IMR-90 (cell line): Measurements from ENCODE around the gene TUBB4A. TPM values are rescaled to one million over a fixed set of nuclear protein-coding genes. Genes with fewer than 3 reads are reported as not detected.

Experiments used
- ATAC-seq: fragments of 200-7000 bp; cut with Tn5 transposase; 2 replicates; pipeline ENCODE4 v1.9.1; 2020; ENCODE audit warnings: low read depth, mild to moderate bottlenecking, moderate library complexity
- BruUV-seq: library from RNA; stranded (reverse); fragments of 400-500 nt; replicated peaks from 2 replicates; lab custom pipeline; 2021; lab: Mats Ljungman, UMichigan
- CTCF ChIA-PET: fragments of 300-600 bp; formaldehyde crosslinking; extraction: SDS; loops from one replicate; lab custom pipeline; 2021; ENCODE audit warnings: antibody characterized with exemption; lab: Yijun Ruan, JAX
- POLR2A ChIA-PET: fragments of 300-600 bp; sonication (Branson Sonifier 250); formaldehyde crosslinking; loops from one replicate; lab custom pipeline; 2022; ENCODE audit warnings: antibody characterized with exemption; ENCODE audit not compliant: unreplicated experiment; lab: Charles Lee
- DNase-seq: peaks from one replicate; pipeline ENCODE4 v3.0.0; 2013
- H2AFZ ChIP-seq: replicated peaks from 2 replicates; pipeline ENCODE3; 2013; ENCODE audit warnings: low read length, mild to moderate bottlenecking; ENCODE audit not compliant: poor library complexity
- H2AK5ac ChIP-seq: 2 replicates; pipeline ENCODE4 v1.6.1; 2013; ENCODE audit warnings: low read depth, low read length, inconsistent platforms
- H2AK9ac ChIP-seq: replicated peaks from 2 replicates; pipeline ENCODE3; 2013; ENCODE audit warnings: mild to moderate bottlenecking, low read depth, low read length, moderate library complexity; ENCODE audit not compliant: poor library complexity
- H2BK120ac ChIP-seq: 2 replicates; pipeline ENCODE4 v1.6.1; 2013; ENCODE audit warnings: low read depth, low read length, inconsistent platforms
- H2BK15ac ChIP-seq: 3 replicates; pipeline ENCODE4 v1.6.1; 2013; ENCODE audit warnings: low read depth, low read length, inconsistent platforms
- H2BK20ac ChIP-seq: 2 replicates; pipeline ENCODE4 v1.6.1; 2013; ENCODE audit warnings: low read depth, mild to moderate bottlenecking, inconsistent platforms, low read length, moderate library complexity
- H2BK5ac ChIP-seq: 2 replicates; pipeline ENCODE4 v1.6.1; 2013; ENCODE audit warnings: mild to moderate bottlenecking, low read depth, low read length, inconsistent platforms; ENCODE audit not compliant: poor library complexity, severe bottlenecking
- H3K14ac ChIP-seq: replicated peaks from 2 replicates; pipeline ENCODE4 v1.6.1; 2013; ENCODE audit warnings: low read depth, low read length, inconsistent platforms
- H3K18ac ChIP-seq: 2 replicates; pipeline ENCODE4 v1.6.1; 2013; ENCODE audit warnings: low read depth, low read length, control low read depth
- H3K23ac ChIP-seq: 2 replicates; pipeline ENCODE4 v1.6.1; 2013; ENCODE audit warnings: low read depth, low read length, inconsistent platforms
- H3K27ac ChIP-seq: 2 replicates; pipeline ENCODE4 v1.5.1; 2013; ENCODE audit warnings: mild to moderate bottlenecking, control low read depth, low read length; ENCODE audit not compliant: insufficient read depth
- H3K27me3 ChIP-seq: 2 replicates; pipeline ENCODE4 v1.6.1; 2013; ENCODE audit warnings: low read length; ENCODE audit not compliant: control insufficient read depth, insufficient read depth
- H3K36me3 ChIP-seq: 2 replicates; pipeline ENCODE4 v1.6.1; 2013; ENCODE audit warnings: low read length, mixed read lengths; ENCODE audit not compliant: control insufficient read depth, insufficient read depth
- H3K4ac ChIP-seq: 2 replicates; pipeline ENCODE4 v1.6.1; 2013; ENCODE audit warnings: low read depth, low read length, inconsistent platforms
- H3K4me1 ChIP-seq: 2 replicates; pipeline ENCODE4 v1.6.1; 2013; ENCODE audit warnings: low read length, mixed read lengths; ENCODE audit not compliant: control insufficient read depth, insufficient read depth
- H3K4me2 ChIP-seq: 2 replicates; pipeline ENCODE4 v1.6.1; 2013; ENCODE audit warnings: low read depth, mild to moderate bottlenecking, control low read depth, low read length, moderate library complexity
- H3K4me3 ChIP-seq: 2 replicates; pipeline ENCODE4 v1.5.1; 2013; ENCODE audit warnings: low read depth, mild to moderate bottlenecking, control low read depth, low read length, moderate library complexity; ENCODE audit not compliant: insufficient read depth
- H3K56ac ChIP-seq: 2 replicates; pipeline ENCODE4 v1.6.1; 2013; ENCODE audit warnings: low read length, inconsistent platforms; ENCODE audit not compliant: insufficient read depth; ENCODE audit errors: extremely low read depth
- H3K79me1 ChIP-seq, 2 experiments: 2 replicates each; pipeline ENCODE4 v1.6.1; 2013; ENCODE audit warnings: low read length in 2 of 2, inconsistent platforms in 1 of 2, low read depth in 1 of 2
- H3K9ac ChIP-seq: 2 replicates; pipeline ENCODE4 v1.6.1; 2013; ENCODE audit warnings: low read depth, low read length, control low read depth
- H3K9me1 ChIP-seq: 2 replicates; pipeline ENCODE4 v1.6.1; 2013; ENCODE audit warnings: low read length, inconsistent platforms; ENCODE audit not compliant: insufficient read depth
- H3K9me3 ChIP-seq: 2 replicates; pipeline ENCODE4 v1.6.1; 2013; ENCODE audit warnings: low read length; ENCODE audit not compliant: control insufficient read depth, insufficient read depth
- H4K20me1 ChIP-seq: 2 replicates; pipeline ENCODE4 v1.6.1; 2013; ENCODE audit warnings: low read length, inconsistent platforms; ENCODE audit not compliant: insufficient read depth
- H4K5ac ChIP-seq: 2 replicates; pipeline ENCODE4 v1.6.1; 2013; ENCODE audit warnings: mild to moderate bottlenecking, low read depth, low read length, control low read depth
- H4K8ac ChIP-seq, 2 experiments: 2 replicates each; pipeline ENCODE4 v1.6.1; 2013; ENCODE audit warnings: low read depth in 2 of 2, low read length in 2 of 2, control low read depth in 1 of 2, inconsistent platforms in 1 of 2
- H4K91ac ChIP-seq: 2 replicates; pipeline ENCODE4 v1.6.1; 2013; ENCODE audit warnings: low read depth, low read length, inconsistent platforms; ENCODE audit not compliant: insufficient read depth
- BHLHE40 ChIP-seq: fragments of 150-350 bp; IDR thresholded peaks from 2 replicates; pipeline ENCODE4 v1.6.1; 2016; ENCODE audit warnings: mild to moderate bottlenecking, low read depth, low read length
- CEBPB ChIP-seq: IDR thresholded peaks from 2 replicates; pipeline ENCODE4 v1.6.1; 2012; ENCODE audit warnings: low read depth, low read length, improper control_type of control experiment
- CHD1 ChIP-seq: IDR thresholded peaks from 2 replicates; pipeline ENCODE4 v1.6.1; 2012; ENCODE audit warnings: low read depth, low read length, improper control_type of control experiment
- CTCF ChIP-seq: conservative IDR thresholded peaks from 2 replicates; pipeline ENCODE4 v1.5.1; 2012; ENCODE audit warnings: mild to moderate bottlenecking, low read depth, low read length, improper control_type of control experiment
- ELK1 ChIP-seq: fragments of 150-350 bp; IDR thresholded peaks from 2 replicates; pipeline ENCODE4 v1.6.1; 2016; ENCODE audit warnings: low read depth, mild to moderate bottlenecking, low read length, moderate library complexity, borderline replicate concordance
- FOS ChIP-seq: fragments of 150-350 bp; IDR thresholded peaks from 2 replicates; pipeline ENCODE4 v1.6.1; 2016; ENCODE audit warnings: low read depth, low read length
- MAFK ChIP-seq: IDR thresholded peaks from 2 replicates; pipeline ENCODE4 v1.6.1; 2012; ENCODE audit warnings: low read depth, low read length, improper control_type of control experiment
- MAZ ChIP-seq: IDR thresholded peaks from 2 replicates; pipeline ENCODE4 v1.6.1; 2012; ENCODE audit warnings: low read depth, mild to moderate bottlenecking, low read length, improper control_type of control experiment, moderate library complexity, borderline replicate concordance
- MXI1 ChIP-seq: IDR thresholded peaks from 2 replicates; pipeline ENCODE4 v1.6.1; 2012; ENCODE audit warnings: low read depth, mild to moderate bottlenecking, low read length, moderate library complexity, borderline replicate concordance
- NFE2L2 ChIP-seq: fragments of 150-350 bp; IDR thresholded peaks from 2 replicates; pipeline ENCODE4 v1.6.1; 2016; ENCODE audit warnings: low read depth, mild to moderate bottlenecking, low read length
- POLR2A ChIP-seq: IDR thresholded peaks from 2 replicates; pipeline ENCODE4 v1.6.1; 2012; ENCODE audit warnings: mild to moderate bottlenecking, low read depth, low read length
- RAD21 ChIP-seq: IDR thresholded peaks from 2 replicates; pipeline ENCODE4 v1.6.1; 2012; ENCODE audit warnings: low read length, improper control_type of control experiment
- RCOR1 ChIP-seq: IDR thresholded peaks from 2 replicates; pipeline ENCODE4 v1.6.1; 2012; ENCODE audit warnings: mild to moderate bottlenecking, low read length, improper control_type of control experiment; ENCODE audit not compliant: insufficient replicate concordance
- RFX5 ChIP-seq: IDR thresholded peaks from 2 replicates; pipeline ENCODE4 v1.8.0; 2012; ENCODE audit warnings: low read depth, mild to moderate bottlenecking, low read length, moderate library complexity
- SMC3 ChIP-seq: fragments of 150-350 bp; IDR thresholded peaks from 2 replicates; pipeline ENCODE4 v1.6.1; 2016; ENCODE audit warnings: low read depth, mild to moderate bottlenecking, antibody characterized with exemption, low read length, moderate library complexity
- USF2 ChIP-seq: fragments of 150-350 bp; IDR thresholded peaks from 2 replicates; pipeline ENCODE4 v1.6.1; 2017; ENCODE audit warnings: mild to moderate bottlenecking, antibody characterized with exemption, low read length, low read depth
- WGBS, 2 experiments: methylation state at CpG; one replicate each; pipeline versions ENCODE4 v1.1.5 to v1.1.7; 2013; ENCODE audit warnings: missing lambda C conversion rate in 2 of 2; ENCODE audit not compliant: insufficient read length in 1 of 2; ENCODE audit errors: extremely low coverage in 2 of 2; 5-methylcytosine and 5-hydroxymethylcytosine counted together
- dilution Hi-C: fragments of 300-500 bp; cut with HindIII; formaldehyde crosslinking; loops from one replicate; pipeline ENCODE4 v1.14.3; 2018; ENCODE audit warnings: low sequenced_read_pairs; ENCODE audit not compliant: unreplicated experiment
- in situ Hi-C: fragments of 300-500 bp; cut with MboI; formaldehyde crosslinking; loops from 3 replicates; pipeline ENCODE4 v1.14.3; 2019; ENCODE audit warnings: low sequenced_read_pairs, inconsistent platforms, mixed read lengths
- intact Hi-C: fragments of 100-400 bp; cut with micrococcal nuclease; formaldehyde crosslinking; loops from 2 replicates; pipeline ENCODE4 v1.10.0; 2022
- polyA plus RNA-seq, 3 experiments: library from polyadenylated mRNA; depleted of rRNA; stranded (reverse); fragments of >200 nt; gene quantifications; 2 replicates each; pipeline ENCODE4 v1.2.3, GENCODE V29; 2012; ENCODE audit warnings: low replicate concordance in 1 of 3
- total RNA-seq: library from RNA; depleted of rRNA; stranded (reverse); fragments of >200 nt; gene quantifications from 2 replicates; pipeline ENCODE4 v1.2.3, GENCODE V29; 2012

TUBB4A gene
- total and polyA plus RNA-seq, 2 of the 4 experiments (the other 2 are of a cell fraction): not detected

- Histone ChIP-seq H2AFZ (no peak overlapping the region), H3K9me3 (peaks cover 10% of the 10 kb centered on the region; the same call in 1 of the 2 replicates), H2BK120ac (no peak overlapping the region), H3K4me3 (no peak overlapping the region), H3K4ac (no peak overlapping the region), H3K4me1 (no peaks in the 10 kb centered on the region), H4K20me1 (no peaks in the 10 kb centered on the region), H3K79me1 (no peaks in the 10 kb centered on the region), H2BK5ac (no peak overlapping the region), H3K23ac (no peak overlapping the region), H4K8ac (no peak overlapping the region), H2AK5ac (no peak overlapping the region), H3K18ac (no peak overlapping the region), H3K9ac (no peak overlapping the region), H2BK20ac (no peak overlapping the region), H3K36me3 (peaks cover 16% of the 10 kb centered on the region), H3K14ac (no peak overlapping the region), H3K27ac (no peak overlapping the region), H3K27me3 (no peaks in the 10 kb centered on the region), H2BK15ac (no peak overlapping the region), H2AK9ac (no peak overlapping the region), H4K91ac (no peak overlapping the region), H3K56ac (no peak overlapping the region), H3K9me1 (no peaks in the 10 kb centered on the region), H3K4me2 (no peak overlapping the region), H4K5ac (no peak overlapping the region)
- intact Hi-C loops (loop anchor here (10.0 kb wide), 1 partner anchor 657 kb away; the partner anchor contains the start of gene DUS3L), in situ Hi-C loops (no loop called here), dilution Hi-C loops (no loop called here)
- DNase-seq (no peak), ATAC-seq (no peak)
- TF ChIP-seq MAFK: no peak
- TF ChIP-seq MXI1: no peak
- no peak for TF ChIP-seq CHD1
- TF ChIP-seq CEBPB: no peak
- TF ChIP-seq RAD21: no peak
- TF ChIP-seq FOS: no peak
- TF ChIP-seq BHLHE40: no peak
- no peak for TF ChIP-seq NFE2L2
- TF ChIP-seq MAZ: no peak
- no peak for TF ChIP-seq RFX5
- no peak for TF ChIP-seq CTCF
- TF ChIP-seq POLR2A: no peak
- TF ChIP-seq USF2: no peak
- TF ChIP-seq RCOR1: no peak
- TF ChIP-seq SMC3: no peak
- no peak for TF ChIP-seq ELK1
- no TSS peak for BruUV-seq
- POLR2A ChIA-PET: no interaction called here
- 95% methylated on average over 12 of the region's 19 CpGs; no CpG with 5 or more reads in 1 of the 2 experiments for WGBS, 2 experiments
- CTCF ChIA-PET: no interaction called here
These were observed 49.9 kb downstream of the TUBB4A start for GRCh38 chr19:6452223-6452614.
